ENCODE measurements around the gene TMX1. TPM values are rescaled to one million over a fixed set of nuclear protein-coding genes. Genes with fewer than 3 reads are reported as not detected.

TMX1 gene, protein sequence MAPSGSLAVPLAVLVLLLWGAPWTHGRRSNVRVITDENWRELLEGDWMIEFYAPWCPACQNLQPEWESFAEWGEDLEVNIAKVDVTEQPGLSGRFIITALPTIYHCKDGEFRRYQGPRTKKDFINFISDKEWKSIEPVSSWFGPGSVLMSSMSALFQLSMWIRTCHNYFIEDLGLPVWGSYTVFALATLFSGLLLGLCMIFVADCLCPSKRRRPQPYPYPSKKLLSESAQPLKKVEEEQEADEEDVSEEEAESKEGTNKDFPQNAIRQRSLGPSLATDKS
- total RNA-seq, result 25.0 TPM

DNA sequence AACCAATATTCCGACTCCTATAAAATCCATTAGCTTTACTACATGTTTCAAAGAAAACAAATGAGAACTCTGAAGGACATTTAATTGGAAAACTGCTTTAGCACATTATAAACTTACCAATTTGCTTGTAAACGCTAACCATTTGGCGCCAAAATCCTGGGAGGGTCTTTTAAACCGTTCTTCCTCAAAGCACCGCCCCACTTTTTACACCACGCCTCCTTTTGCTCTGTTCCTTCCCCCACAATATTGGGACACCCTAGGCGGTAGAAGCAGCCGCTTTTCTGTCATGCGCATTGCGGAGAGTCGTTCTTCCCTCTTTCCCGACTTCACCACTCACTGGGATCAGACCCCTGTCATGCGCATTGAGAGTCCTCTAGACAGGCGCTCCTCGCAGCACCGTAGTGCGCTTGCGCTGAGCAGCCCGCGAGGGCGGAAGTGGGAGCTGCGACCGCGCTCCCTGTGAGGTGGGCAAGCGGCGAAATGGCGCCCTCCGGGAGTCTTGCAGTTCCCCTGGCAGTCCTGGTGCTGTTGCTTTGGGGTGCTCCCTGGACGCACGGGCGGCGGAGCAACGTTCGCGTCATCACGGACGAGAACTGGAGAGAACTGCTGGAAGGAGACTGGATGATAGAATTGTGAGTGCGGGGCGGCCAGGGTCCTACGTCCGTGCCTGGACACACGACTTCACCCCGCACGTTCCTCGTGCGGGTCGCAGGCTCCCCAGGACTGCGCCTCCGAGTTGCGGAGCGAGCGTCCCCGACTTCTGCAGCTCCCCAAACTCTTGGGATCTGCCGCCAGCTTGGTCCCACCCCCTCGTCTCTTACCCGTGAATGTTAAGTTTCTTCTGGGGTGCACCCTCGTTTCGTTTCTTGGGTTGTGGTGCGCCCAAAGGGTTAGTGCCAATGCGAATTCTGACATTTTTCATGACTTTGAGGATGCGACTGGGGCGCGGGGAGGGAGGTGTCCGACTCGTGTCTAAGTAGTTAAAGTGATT, at the start of gene TMX1:
TMX1 (plus strand) TSS at position 435 of the 991 bp plus-strand sequence; CDS start at position 481, 46 bp downstream.

Small RNA genes within 50 kb of the gene (small RNA-seq; reads per million reads assigned to genes)
- gene RF00019 (ENCODE audit: low replicate concordance) (not detected), gene RF00156 (ENCODE audit: low replicate concordance) (not detected)

Other genes starting within 250 kb of the TMX1 start
- gene TRIM9, start 145.1 kb upstream of the TMX1 start, total RNA-seq, result 107 TPM

Data from parietal lobe (tissue), 2 donors.